Measurements from ENCODE around the gene MRPL3. TPM values are rescaled to one million over a fixed set of nuclear protein-coding genes. Genes with fewer than 3 reads are reported as not detected.

Gene MRPL3
- total RNA-seq, 1 experiment from 2014 or later: 162 TPM

DNA sequence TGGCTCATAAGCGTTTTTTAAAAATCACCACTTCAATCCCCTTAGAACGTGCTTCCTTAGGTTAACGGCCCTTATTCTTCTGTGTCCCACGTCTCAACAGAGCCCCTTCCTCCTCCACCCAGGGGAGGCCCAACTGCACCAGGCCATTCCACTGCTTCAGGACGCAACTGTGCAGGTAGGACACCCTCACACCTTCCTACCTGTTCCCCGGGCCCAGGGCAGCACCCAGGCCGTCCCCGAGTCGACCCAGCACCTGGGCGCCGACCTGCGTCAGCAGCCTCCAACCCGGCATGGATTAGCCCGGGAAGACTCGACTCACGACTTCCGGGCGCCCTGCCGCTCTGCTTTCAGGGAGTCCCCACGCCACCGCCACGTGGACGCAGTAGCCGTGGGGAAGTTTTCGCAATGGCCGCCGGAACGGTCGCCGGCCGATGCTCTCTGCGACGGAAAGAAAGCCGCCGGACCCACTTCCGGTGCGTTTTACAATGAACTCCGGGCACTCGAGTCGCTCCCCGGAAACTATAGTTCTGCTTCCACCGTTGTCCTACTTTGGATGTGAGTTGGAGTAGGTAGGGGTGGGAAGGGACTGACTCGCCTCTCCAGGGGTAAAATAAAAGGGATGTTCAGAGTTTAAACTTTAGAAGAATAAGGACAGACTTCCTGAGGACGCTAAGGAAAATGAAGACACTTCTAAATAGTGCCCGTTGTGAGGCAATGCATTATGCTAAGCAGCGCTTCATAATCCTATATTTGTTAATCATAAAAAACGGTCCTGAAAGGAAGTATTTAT is at the start of gene MRPL3 (continued):
- peak; percentile 53 for TF ChIP-seq PRDM15 (CRISPR knock-in tag; IDR thresholded peaks at IDR 0.05)
- no peak for TF ChIP-seq NR1H2 (CRISPR knock-in tag; IDR thresholded peaks at IDR 0.05)
- 0 out of 2 replicates have a peak, but pooled peaks have one; percentile 57 for TF ChIP-seq CBFB (CRISPR knock-in tag; IDR thresholded peaks at IDR 0.05; ENCODE audit: low read depth)
- TF ChIP-seq ZNF425 (CRISPR knock-in tag; conservative IDR thresholded peaks at IDR 0.05): 0 out of 2 replicates have a peak, but pooled peaks have one; percentile 54
- TF ChIP-seq ZBTB21 (CRISPR knock-in tag; IDR thresholded peaks at IDR 0.05; ENCODE audit: borderline replicate concordance): peak; percentile 69
- TF ChIP-seq KAT7 (CRISPR knock-in tag; IDR thresholded peaks at IDR 0.05; ENCODE audit: borderline replicate concordance): peak; percentile 94; the same call in 1 of the 2 replicates
- peak; percentile 86 for TF ChIP-seq CREM (CRISPR knock-in tag; IDR thresholded peaks at IDR 0.05)
- TF ChIP-seq, protein P1, sequence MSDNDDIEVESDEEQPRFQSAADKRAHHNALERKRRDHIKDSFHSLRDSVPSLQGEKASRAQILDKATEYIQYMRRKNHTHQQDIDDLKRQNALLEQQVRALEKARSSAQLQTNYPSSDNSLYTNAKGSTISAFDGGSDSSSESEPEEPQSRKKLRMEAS (CRISPR knock-in tag; IDR thresholded peaks at IDR 0.05): peak; percentile 99
- no peak for TF ChIP-seq ZNF263 (CRISPR knock-in tag; IDR thresholded peaks at IDR 0.05; ENCODE audit: low read depth)
- TF ChIP-seq, protein P2, sequence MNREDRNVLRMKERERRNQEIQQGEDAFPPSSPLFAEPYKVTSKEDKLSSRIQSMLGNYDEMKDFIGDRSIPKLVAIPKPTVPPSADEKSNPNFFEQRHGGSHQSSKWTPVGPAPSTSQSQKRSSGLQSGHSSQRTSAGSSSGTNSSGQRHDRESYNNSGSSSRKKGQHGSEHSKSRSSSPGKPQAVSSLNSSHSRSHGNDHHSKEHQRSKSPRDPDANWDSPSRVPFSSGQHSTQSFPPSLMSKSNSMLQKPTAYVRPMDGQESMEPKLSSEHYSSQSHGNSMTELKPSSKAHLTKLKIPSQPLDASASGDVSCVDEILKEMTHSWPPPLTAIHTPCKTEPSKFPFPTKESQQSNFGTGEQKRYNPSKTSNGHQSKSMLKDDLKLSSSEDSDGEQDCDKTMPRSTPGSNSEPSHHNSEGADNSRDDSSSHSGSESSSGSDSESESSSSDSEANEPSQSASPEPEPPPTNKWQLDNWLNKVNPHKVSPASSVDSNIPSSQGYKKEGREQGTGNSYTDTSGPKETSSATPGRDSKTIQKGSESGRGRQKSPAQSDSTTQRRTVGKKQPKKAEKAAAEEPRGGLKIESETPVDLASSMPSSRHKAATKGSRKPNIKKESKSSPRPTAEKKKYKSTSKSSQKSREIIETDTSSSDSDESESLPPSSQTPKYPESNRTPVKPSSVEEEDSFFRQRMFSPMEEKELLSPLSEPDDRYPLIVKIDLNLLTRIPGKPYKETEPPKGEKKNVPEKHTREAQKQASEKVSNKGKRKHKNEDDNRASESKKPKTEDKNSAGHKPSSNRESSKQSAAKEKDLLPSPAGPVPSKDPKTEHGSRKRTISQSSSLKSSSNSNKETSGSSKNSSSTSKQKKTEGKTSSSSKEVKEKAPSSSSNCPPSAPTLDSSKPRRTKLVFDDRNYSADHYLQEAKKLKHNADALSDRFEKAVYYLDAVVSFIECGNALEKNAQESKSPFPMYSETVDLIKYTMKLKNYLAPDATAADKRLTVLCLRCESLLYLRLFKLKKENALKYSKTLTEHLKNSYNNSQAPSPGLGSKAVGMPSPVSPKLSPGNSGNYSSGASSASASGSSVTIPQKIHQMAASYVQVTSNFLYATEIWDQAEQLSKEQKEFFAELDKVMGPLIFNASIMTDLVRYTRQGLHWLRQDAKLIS (CRISPR knock-in tag; IDR thresholded peaks at IDR 0.05; ENCODE audit: borderline replicate concordance): peak; percentile 95; the same call in 1 of the 2 replicates

- Mint-ChIP-seq H3K4me3 (no peak overlapping the region), H3K9me3 (no peaks in the 10 kb centered on the region), H3K36me3 (no peaks in the 10 kb centered on the region), H3K27me3 (ENCODE audit: low read depth) (no peaks in the 10 kb centered on the region), H3K4me1 (peaks cover 11% of the 10 kb centered on the region), H3K27ac (no peak overlapping the region)
- no peak for ATAC-seq
- DNase-seq (ENCODE audit: low spot score): no peak
- ChIA-PET CTCF (no interaction called here), POLR2A (no interaction called here)
- TF ChIP-seq ATF3 (CRISPR knock-in tag; conservative IDR thresholded peaks at IDR 0.05) (no peak), PRRX2 (CRISPR knock-in tag; IDR thresholded peaks at IDR 0.05) (no peak), FOXK1 (CRISPR knock-in tag; IDR thresholded peaks at IDR 0.05) (no peak), ZNF121 (CRISPR knock-in tag; IDR thresholded peaks at IDR 0.05) (no peak), CREM (CRISPR knock-in tag; IDR thresholded peaks at IDR 0.05) (no peak), ERG (CRISPR knock-in tag; IDR thresholded peaks at IDR 0.05) (no peak), JAZF1 (CRISPR knock-in tag; IDR thresholded peaks at IDR 0.05) (no peak)
- TF ChIP-seq, protein P3, sequence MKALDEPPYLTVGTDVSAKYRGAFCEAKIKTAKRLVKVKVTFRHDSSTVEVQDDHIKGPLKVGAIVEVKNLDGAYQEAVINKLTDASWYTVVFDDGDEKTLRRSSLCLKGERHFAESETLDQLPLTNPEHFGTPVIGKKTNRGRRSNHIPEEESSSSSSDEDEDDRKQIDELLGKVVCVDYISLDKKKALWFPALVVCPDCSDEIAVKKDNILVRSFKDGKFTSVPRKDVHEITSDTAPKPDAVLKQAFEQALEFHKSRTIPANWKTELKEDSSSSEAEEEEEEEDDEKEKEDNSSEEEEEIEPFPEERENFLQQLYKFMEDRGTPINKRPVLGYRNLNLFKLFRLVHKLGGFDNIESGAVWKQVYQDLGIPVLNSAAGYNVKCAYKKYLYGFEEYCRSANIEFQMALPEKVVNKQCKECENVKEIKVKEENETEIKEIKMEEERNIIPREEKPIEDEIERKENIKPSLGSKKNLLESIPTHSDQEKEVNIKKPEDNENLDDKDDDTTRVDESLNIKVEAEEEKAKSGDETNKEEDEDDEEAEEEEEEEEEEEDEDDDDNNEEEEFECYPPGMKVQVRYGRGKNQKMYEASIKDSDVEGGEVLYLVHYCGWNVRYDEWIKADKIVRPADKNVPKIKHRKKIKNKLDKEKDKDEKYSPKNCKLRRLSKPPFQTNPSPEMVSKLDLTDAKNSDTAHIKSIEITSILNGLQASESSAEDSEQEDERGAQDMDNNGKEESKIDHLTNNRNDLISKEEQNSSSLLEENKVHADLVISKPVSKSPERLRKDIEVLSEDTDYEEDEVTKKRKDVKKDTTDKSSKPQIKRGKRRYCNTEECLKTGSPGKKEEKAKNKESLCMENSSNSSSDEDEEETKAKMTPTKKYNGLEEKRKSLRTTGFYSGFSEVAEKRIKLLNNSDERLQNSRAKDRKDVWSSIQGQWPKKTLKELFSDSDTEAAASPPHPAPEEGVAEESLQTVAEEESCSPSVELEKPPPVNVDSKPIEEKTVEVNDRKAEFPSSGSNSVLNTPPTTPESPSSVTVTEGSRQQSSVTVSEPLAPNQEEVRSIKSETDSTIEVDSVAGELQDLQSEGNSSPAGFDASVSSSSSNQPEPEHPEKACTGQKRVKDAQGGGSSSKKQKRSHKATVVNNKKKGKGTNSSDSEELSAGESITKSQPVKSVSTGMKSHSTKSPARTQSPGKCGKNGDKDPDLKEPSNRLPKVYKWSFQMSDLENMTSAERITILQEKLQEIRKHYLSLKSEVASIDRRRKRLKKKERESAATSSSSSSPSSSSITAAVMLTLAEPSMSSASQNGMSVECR (CRISPR knock-in tag; IDR thresholded peaks at IDR 0.05; ENCODE audit: borderline replicate concordance): no peak
- TF ChIP-seq, protein P4, sequence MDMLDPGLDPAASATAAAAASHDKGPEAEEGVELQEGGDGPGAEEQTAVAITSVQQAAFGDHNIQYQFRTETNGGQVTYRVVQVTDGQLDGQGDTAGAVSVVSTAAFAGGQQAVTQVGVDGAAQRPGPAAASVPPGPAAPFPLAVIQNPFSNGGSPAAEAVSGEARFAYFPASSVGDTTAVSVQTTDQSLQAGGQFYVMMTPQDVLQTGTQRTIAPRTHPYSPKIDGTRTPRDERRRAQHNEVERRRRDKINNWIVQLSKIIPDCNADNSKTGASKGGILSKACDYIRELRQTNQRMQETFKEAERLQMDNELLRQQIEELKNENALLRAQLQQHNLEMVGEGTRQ (CRISPR knock-in tag; IDR thresholded peaks at IDR 0.05): no peak
Measured at GRCh38 chr3:131551761-131552160, 49.0 kb upstream of the MRPL3 start.

All from WTC11 (cell line).